Nephron (organoid): Measurements from ENCODE around the gene GASK1B.

Experiments
- H3K27ac Mint-ChIP-seq, 3 experiments: 2 replicates each; pipeline ENCODE4 v1.8.0; 2020; ENCODE audit warnings: mixed read lengths in 3 of 3, mild to moderate bottlenecking in 2 of 3, moderate library complexity in 1 of 3
- H3K27me3 Mint-ChIP-seq: 2 replicates; pipeline ENCODE4 v1.8.0; 2021; ENCODE audit warnings: low read depth, mild to moderate bottlenecking, moderate library complexity, mixed read lengths
- H3K36me3 Mint-ChIP-seq: 2 replicates; pipeline ENCODE4 v1.8.0; 2020; ENCODE audit warnings: low read depth, mixed read lengths
- H3K4me1 Mint-ChIP-seq: 2 replicates; pipeline ENCODE4 v1.8.0; 2020; ENCODE audit warnings: mixed read lengths
- H3K4me3 Mint-ChIP-seq, 3 experiments: 2 replicates each; pipeline ENCODE4 v1.8.0; 2020; ENCODE audit warnings: mild to moderate bottlenecking in 3 of 3, mixed read lengths in 3 of 3, moderate library complexity in 2 of 3
- H3K9me3 Mint-ChIP-seq: 2 replicates; pipeline ENCODE4 v1.8.0; 2020; ENCODE audit warnings: mixed read lengths
- TF ChIP-seq, protein P1 (sequence below), 3 experiments: fragments of 200-600 bp; sonication (generic); IDR thresholded peaks; one replicate each; pipeline ENCODE4 v1.5.0; 2021; ENCODE audit warnings: antibody characterized with exemption in 3 of 3; ENCODE audit not compliant: unreplicated experiment in 3 of 3

Gene GASK1B

DNA sequence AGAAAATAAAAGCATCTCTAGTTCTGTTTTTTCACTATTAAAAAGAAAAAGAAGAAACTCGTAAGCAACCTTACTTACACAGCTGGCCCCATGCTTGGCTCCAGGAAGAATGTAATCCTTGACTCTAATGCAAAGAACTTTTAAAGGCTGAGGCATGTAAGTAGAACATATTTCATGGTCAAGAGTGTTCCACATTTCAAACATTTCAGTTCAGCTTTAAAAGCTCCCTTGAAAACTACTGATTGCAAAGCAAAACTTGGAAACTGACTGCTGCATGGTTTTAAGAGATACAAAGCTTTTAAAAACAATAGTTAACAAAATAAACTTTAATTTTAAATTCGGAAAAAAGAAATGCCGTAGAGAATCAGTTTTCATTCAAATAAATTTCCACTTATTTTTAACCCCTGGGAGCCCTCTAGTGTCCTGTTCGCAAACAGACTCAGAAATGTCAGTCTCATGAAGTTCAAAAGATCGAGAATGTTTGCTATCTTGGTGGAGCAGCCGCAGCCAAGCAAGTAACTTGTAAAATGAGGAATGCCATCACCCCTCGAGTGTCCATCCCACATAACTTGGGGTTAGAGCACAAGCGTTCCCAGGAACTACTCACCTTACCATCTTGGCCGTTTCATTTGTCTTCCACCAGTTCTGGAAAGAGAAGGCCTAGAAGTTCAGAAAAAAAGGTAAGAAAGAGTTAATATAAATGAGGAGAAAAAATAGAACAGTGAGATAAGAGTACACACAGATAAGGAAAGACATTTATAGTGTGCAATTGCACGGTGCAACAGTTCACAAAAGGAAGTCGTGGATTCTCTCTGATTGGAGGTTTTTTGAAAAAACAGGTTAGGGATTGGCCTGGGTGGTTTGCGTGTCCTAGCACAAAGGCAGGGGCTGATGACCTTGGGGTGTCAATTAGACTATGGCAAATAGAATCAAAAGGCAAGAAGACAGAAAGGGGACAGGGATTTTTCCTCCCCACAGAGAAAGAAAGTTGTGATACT, at the start of gene GASK1B:
Gene GASK1B (minus strand): TSS at position 765 of the 998 bp plus-strand sequence. CDS start 1,650 bp downstream, outside the sequence.
- peaks cover 20% of the 10 kb centered on the region for H3K4me1 Mint-ChIP-seq
- TF ChIP-seq, protein P1, sequence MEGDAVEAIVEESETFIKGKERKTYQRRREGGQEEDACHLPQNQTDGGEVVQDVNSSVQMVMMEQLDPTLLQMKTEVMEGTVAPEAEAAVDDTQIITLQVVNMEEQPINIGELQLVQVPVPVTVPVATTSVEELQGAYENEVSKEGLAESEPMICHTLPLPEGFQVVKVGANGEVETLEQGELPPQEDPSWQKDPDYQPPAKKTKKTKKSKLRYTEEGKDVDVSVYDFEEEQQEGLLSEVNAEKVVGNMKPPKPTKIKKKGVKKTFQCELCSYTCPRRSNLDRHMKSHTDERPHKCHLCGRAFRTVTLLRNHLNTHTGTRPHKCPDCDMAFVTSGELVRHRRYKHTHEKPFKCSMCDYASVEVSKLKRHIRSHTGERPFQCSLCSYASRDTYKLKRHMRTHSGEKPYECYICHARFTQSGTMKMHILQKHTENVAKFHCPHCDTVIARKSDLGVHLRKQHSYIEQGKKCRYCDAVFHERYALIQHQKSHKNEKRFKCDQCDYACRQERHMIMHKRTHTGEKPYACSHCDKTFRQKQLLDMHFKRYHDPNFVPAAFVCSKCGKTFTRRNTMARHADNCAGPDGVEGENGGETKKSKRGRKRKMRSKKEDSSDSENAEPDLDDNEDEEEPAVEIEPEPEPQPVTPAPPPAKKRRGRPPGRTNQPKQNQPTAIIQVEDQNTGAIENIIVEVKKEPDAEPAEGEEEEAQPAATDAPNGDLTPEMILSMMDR (IDR thresholded peaks at IDR 0.05; ENCODE audit: unreplicated experiment in 3 of 3), result peak; percentile 61 to 82 (median 63)

DNA sequence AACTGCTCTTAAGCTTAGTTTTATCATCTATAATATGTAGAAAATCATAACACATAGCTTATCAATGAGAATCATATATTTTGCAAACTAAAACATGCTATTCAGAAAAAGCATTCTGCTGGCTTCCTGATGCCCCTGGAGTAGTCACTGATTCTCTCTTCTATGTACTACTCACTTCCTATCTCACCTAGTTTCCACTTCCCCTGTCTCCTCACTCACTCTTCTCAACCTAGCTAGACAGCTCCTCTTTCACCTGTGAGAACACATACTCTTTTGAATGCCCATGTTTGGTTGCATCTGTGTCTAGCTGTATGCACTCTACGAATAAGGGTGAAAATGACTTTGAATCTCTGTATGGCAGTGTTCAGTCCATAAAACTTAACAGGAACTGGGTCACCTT, 46.8 kb upstream of the GASK1B start:
- Mint-ChIP-seq H3K27ac (no peak overlapping the region), H3K27me3 (no peaks in the 10 kb centered on the region), H3K36me3 (no peaks in the 10 kb centered on the region), H3K4me3 (no peak overlapping the region), H3K9me3 (no peaks in the 10 kb centered on the region), H3K4me1 (no peaks in the 10 kb centered on the region)
- TF ChIP-seq, protein P1 (IDR thresholded peaks at IDR 0.05; ENCODE audit: unreplicated experiment in 3 of 3), result no peak

More for the DNA sequence above, at the start of gene GASK1B:
- H3K27ac Mint-ChIP-seq, result peak within 1 kb of the TSS; percentile 94 to 96 (median 95)
- H3K4me3 Mint-ChIP-seq, result peak within 1 kb of the TSS; percentile 90 to 97 (median 96)
- peaks cover 4% of the 10 kb centered on the region for H3K36me3 Mint-ChIP-seq
- no peaks in the 10 kb centered on the region for H3K27me3 Mint-ChIP-seq
- no peaks in the 10 kb centered on the region for H3K9me3 Mint-ChIP-seq

DNA sequence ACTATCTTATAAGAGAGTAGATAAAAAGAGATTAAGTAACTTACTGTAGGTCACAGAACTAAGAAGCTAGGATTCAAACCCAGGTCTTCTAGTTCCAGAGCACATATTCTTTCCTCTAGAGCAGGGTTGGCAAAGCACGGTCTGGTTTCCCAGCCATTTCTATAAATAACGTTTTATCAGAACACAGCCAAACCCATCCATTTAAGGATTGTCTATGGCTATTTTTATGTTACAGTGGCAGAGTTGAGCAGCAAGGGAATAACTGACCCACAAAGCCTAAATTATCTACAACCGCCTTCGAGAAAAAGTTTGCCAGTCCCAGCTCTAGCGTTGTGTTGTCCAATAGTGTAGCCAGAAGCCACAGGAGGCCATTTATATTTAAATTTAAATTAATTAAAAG, 44.9 kb upstream of the GASK1B start:
- H3K27me3 Mint-ChIP-seq, result no peaks in the 10 kb centered on the region
- H3K9me3 Mint-ChIP-seq, result no peaks in the 10 kb centered on the region
- no peak overlapping the region for H3K4me3 Mint-ChIP-seq
- TF ChIP-seq, protein P1 (IDR thresholded peaks at IDR 0.05; ENCODE audit: unreplicated experiment in 3 of 3), result no peak
- H3K4me1 Mint-ChIP-seq, result peaks cover 7% of the 10 kb centered on the region
- H3K27ac Mint-ChIP-seq, result no peak overlapping the region
- no peaks in the 10 kb centered on the region for H3K36me3 Mint-ChIP-seq

DNA sequence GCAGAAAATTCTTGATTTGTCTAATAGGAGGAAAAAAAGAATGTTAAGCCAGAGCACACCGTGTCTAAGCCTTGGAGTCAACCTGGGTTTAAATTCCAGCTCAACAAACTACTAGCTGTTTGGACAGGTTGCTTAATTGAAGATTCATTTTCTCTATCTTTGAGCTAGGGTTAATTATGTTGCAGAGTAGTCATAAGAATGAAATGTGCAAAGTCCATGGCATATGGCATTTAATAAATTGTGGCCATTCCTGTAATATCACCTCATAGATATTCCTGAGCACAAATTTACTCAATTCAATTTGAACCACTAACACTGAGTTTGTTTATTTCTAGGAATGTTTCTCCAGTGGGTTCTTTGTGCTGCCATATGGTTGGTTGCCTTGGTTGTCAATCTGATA, 42.0 kb upstream of the GASK1B start:
- TF ChIP-seq, protein P1 (IDR thresholded peaks at IDR 0.05; ENCODE audit: unreplicated experiment in 3 of 3), result no peak
- Mint-ChIP-seq H3K4me1 (peaks cover 20% of the 10 kb centered on the region), H3K4me3 (no peak overlapping the region), H3K27me3 (no peaks in the 10 kb centered on the region), H3K27ac (no peak overlapping the region), H3K36me3 (no peaks in the 10 kb centered on the region), H3K9me3 (no peaks in the 10 kb centered on the region)

DNA sequence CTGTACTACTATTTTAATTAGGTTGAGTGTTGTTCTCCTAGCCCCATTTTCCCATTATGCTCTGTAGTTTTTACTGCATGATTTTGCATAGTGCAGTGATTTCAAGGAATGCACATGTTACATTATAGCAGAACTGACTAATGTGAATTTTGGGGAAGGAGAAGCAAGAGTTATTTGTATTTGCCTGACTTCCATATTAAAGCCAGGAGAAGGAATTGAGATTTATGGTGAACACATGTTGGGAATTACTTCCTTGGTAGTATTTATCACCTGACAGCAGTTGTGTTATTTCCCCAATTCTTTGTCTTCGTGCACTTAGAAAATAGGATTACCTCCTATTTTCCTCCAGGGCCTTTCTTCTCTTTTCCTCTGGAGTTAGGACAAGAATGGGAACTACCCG, 40.6 kb upstream of the GASK1B start:
- no peaks in the 10 kb centered on the region for H3K9me3 Mint-ChIP-seq
- peaks cover 20% of the 10 kb centered on the region for H3K4me1 Mint-ChIP-seq
- no peaks in the 10 kb centered on the region for H3K27me3 Mint-ChIP-seq
- H3K27ac Mint-ChIP-seq, result peak overlapping the region in 1 of 3 experiments; percentile 76
- no peak overlapping the region for H3K4me3 Mint-ChIP-seq
- TF ChIP-seq, protein P1 (IDR thresholded peaks at IDR 0.05; ENCODE audit: unreplicated experiment in 3 of 3), result no peak
- H3K36me3 Mint-ChIP-seq, result no peaks in the 10 kb centered on the region
